NCI-H1105 (cell line): ENCODE measurements around the gene OR11H7.
"Not testable (repeated sequence)": the region's sequence is repeated elsewhere in the genome, so short reads cannot be mapped to it uniquely, and the experiment has no call there.

Experiments used
- DNase-seq: peaks from one replicate; lab custom pipeline; 2025; lab: John Stamatoyannopoulos, UW

Gene OR11H7

GRCh38 chr14:20278414-20278813, 49.6 kb downstream of the OR11H7 start:
- DNase-seq: no peak

GRCh38 chr14:20280265-20280664, 51.5 kb downstream of the OR11H7 start:
- DNase-seq: not testable (repeated sequence)
